ENCODE results near the gene TMEM239. TPM values are rescaled to one million over a fixed set of nuclear protein-coding genes. Genes with fewer than 3 reads are reported as not detected.

TMEM239 gene
- total RNA-seq, 4 donors from 2014 or later: 2.8 TPM; not detected in 3

DNA sequence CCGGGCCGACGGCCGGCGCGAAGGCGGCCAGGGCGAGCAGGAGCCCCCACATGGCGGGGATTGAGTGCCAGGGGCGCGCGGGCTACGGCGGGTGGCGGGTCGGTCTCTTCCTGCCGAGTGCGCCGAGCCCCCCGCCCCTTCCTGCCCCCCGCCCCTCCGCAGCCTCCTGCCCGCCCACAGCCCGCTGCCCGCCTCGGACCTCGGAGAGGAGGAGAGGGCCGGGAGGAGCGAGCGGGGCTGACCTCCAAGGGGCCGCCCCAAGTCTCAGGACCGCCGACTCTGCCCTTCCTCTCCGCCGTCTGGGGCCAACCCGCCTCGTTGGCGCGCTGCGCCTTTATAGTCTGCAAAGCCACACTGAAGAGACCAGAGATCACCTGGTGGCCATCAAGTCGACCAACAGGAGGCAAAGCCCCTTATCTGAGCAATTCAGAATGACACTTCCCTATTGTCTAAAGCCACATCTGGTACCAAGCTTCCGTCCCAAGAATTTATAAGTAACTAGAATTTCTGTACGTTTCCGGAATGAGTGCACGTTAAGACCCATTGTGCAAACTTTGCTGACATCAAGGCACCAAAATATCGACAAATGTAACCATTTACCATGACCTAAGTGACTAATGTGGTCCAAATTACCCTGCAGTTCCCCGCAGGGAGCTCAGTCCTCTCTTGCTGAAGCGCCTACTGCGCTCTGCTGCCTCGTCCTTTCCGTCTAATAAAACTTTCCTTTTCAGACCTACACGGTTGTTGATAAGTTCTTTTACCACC lies 15.5 kb upstream of the TMEM239 start, which contains the start of gene CPXM1:
Gene CPXM1, minus strand, starts transcription at position 107 of the 765 bp plus-strand sequence. Its CDS starts 55 bp downstream, at position 52.
- TF ChIP-seq, protein P1, sequence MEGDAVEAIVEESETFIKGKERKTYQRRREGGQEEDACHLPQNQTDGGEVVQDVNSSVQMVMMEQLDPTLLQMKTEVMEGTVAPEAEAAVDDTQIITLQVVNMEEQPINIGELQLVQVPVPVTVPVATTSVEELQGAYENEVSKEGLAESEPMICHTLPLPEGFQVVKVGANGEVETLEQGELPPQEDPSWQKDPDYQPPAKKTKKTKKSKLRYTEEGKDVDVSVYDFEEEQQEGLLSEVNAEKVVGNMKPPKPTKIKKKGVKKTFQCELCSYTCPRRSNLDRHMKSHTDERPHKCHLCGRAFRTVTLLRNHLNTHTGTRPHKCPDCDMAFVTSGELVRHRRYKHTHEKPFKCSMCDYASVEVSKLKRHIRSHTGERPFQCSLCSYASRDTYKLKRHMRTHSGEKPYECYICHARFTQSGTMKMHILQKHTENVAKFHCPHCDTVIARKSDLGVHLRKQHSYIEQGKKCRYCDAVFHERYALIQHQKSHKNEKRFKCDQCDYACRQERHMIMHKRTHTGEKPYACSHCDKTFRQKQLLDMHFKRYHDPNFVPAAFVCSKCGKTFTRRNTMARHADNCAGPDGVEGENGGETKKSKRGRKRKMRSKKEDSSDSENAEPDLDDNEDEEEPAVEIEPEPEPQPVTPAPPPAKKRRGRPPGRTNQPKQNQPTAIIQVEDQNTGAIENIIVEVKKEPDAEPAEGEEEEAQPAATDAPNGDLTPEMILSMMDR (IDR thresholded peaks at IDR 0.05): no peak
- TF ChIP-seq POLR2A (IDR thresholded peaks at IDR 0.05): no peak
- no peak for TF ChIP-seq POLR2AphosphoS5 (IDR thresholded peaks at IDR 0.05)
- no peak for TF ChIP-seq EP300 (IDR thresholded peaks at IDR 0.05)
- Histone ChIP-seq H3K36me3 (no peaks in the 10 kb centered on the region), H3K4me3 (peak within 1 kb of the TSS; percentile 49), H3K27ac (no peak within 1 kb of the TSS), H3K9me3 (no peaks in the 10 kb centered on the region), H3K4me1 (peaks cover 33% of the 10 kb centered on the region), H3K27me3 (peaks cover 84% of the 10 kb centered on the region)
- WGBS: 8% methylated on average over 22 of the region's 52 CpGs
- DNase-seq (ENCODE audit: low spot score in 2 of 2): no peak

DNA sequence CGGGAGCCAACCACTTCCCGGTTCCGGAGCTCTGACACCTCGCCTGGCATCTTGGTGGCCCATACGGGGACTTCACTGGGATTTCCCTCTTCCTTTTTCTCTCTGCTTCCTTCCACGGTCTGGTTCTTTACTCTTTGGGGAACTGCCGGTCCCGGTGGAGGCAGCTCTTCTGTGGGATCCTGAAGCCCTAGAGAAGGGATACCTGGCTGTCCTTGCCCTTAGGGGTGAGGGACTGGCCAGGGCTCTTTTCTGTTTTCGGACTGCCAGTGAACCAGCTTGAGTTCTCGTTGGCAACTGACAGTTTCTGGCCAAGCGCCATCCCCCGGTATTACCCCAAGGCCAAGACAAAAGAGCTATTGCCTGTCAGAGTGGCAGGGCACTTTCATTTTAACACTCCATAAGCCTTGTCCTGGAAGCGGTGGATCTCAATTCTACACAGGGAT lies 14.9 kb upstream of the TMEM239 start:
- Histone ChIP-seq H3K4me3 (peak overlapping the region; percentile 49), H3K4me1 (peaks cover 33% of the 10 kb centered on the region), H3K9me3 (no peaks in the 10 kb centered on the region), H3K36me3 (no peaks in the 10 kb centered on the region), H3K27me3 (peaks cover 85% of the 10 kb centered on the region), H3K27ac (no peak overlapping the region)
- no peak for TF ChIP-seq POLR2AphosphoS5 (IDR thresholded peaks at IDR 0.05)
- TF ChIP-seq, protein P1 (IDR thresholded peaks at IDR 0.05): no peak
- no peak for TF ChIP-seq POLR2A (IDR thresholded peaks at IDR 0.05)
- no peak for TF ChIP-seq EP300 (IDR thresholded peaks at IDR 0.05)
- WGBS: 12% methylated on average over 13 of the region's 13 CpGs
- no peak for DNase-seq (ENCODE audit: low spot score in 2 of 2)

DNA sequence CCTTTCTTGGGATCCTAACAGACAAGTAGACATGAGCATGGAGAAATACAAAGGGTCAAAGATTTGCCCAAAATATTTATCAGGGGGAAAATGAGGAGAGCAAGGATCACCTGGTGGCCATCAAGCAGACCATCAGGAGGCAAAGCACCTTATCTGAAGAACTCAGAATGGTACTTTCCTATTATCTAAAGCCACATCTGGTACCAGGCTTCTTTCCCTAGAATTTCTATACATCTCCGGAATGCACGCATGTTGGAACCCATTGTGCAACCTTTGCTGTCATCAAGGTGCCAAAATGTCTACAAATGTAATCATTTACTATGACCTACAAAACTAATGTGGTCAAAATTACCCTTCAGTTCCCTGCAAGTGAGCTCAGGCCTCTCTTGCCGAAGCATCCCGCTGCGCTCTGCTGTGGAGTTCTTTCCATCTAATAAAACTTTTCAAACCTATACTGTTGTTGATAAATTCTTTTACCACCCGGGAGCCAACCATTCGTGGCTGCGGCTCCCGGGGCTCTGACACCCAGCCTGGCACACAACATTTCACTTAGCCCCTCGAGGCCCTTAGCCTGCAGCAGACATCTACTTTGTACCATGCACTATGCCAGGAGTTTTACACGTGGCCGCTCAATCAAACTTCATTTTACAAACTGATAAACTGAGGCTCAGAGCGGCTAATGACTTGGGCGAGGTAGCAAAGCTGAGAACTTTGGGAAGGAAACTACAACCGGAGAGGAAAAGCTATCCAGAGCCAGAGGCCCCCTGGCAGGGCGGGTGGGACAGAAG lies 11.9 kb upstream of the TMEM239 start:
- Histone ChIP-seq H3K27me3 (peaks cover 87% of the 10 kb centered on the region), H3K9me3 (no peaks in the 10 kb centered on the region), H3K36me3 (no peaks in the 10 kb centered on the region), H3K4me3 (no peak overlapping the region), H3K4me1 (peaks cover 33% of the 10 kb centered on the region), H3K27ac (no peak overlapping the region)
- no peak for DNase-seq (ENCODE audit: low spot score in 2 of 2)
- WGBS: 64% methylated on average over 16 of the region's 16 CpGs
- TF ChIP-seq POLR2AphosphoS5 (IDR thresholded peaks at IDR 0.05): no peak
- no peak for TF ChIP-seq EP300 (IDR thresholded peaks at IDR 0.05)
- no peak for TF ChIP-seq POLR2A (IDR thresholded peaks at IDR 0.05)
- TF ChIP-seq, protein P1 (IDR thresholded peaks at IDR 0.05): no peak

DNA sequence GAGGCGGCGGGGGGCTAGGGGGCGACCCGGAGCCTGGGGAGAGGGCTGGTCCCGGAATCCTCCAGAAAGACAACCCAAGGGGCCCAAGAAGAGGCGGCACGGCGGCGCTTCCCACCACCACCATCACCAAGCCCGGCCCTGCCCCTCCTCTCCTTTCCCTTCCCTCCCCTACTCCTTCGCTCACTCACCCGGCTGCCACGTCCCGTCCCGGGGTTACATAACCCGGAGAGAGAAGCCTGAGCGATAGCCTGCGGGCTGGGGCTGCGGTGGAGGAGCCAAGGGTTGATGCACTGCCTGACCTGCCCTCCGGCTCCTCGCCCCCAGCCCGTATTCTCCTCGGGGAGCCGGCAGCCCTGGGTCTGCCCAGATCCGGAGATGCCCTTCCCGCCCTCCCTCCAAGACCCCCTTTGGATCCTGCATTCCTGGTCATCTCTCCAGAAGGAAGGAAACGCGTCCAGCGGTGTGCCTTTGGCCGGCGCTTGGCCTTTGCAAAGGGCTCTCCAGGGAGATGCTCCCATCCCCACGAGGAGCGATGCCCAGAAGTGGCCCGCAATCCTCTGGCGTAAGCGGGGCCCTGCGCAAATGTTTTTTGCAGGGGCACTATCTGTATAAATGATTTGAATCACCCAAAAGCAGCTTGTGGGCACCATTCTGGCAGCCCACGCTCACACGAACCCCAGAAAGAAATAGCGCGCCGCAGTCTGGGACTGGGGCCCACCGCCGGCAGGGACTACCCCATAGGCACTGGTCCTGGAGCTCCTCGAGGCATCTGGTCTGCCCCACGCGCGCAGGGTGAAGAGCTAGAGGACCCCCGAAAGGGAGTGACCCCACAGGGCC lies 11.1 kb upstream of the TMEM239 start:
- H3K27ac ChIP-seq: no peak overlapping the region
- peaks cover 25% of the 10 kb centered on the region for H3K4me1 ChIP-seq
- 11% methylated on average over 21 of the region's 49 CpGs for WGBS
- no peaks in the 10 kb centered on the region for H3K9me3 ChIP-seq
- no peaks in the 10 kb centered on the region for H3K36me3 ChIP-seq
- DNase-seq (ENCODE audit: low spot score in 2 of 2): no peak
- TF ChIP-seq POLR2A (IDR thresholded peaks at IDR 0.05) (no peak), POLR2AphosphoS5 (IDR thresholded peaks at IDR 0.05) (no peak), EP300 (IDR thresholded peaks at IDR 0.05) (no peak)
- H3K27me3 ChIP-seq: peaks cover 79% of the 10 kb centered on the region
- H3K4me3 ChIP-seq: no peak overlapping the region

DNA sequence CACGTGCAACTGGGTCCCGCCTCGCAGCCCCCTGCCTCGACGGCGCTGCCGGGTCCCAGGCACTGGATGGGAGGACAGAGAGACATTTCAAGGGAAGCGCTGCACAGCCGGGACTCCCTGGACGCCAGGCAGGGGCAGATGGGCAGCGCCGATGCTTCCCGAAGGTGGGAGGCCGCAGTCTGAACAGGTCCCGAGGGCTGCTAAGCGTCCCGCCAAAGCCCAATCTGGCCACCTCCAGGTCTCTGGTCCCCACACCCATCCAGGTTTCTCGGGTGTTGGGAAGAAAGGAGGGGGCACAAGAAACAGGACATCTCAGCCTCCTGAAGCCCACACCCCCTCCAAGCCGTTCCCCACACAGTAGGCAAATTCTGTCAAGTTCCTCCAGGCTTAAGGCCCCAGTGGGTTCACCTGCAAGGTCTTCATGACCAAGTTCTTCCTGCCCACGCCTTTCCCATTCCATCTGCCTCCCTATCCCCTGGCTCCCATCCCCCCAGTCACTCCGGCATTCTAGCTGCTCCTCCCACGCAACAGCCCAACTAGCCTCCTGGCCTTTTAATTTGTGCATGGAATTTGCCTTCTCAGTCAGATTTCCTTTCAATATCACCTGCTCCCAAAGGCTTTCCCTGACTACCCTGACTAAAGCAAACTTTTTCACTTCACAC lies 10.3 kb upstream of the TMEM239 start:
- no peak for TF ChIP-seq POLR2AphosphoS5 (IDR thresholded peaks at IDR 0.05)
- TF ChIP-seq EP300 (IDR thresholded peaks at IDR 0.05): no peak
- TF ChIP-seq POLR2A (IDR thresholded peaks at IDR 0.05): no peak
- TF ChIP-seq, protein P1 (IDR thresholded peaks at IDR 0.05): no peak
- DNase-seq (ENCODE audit: low spot score in 2 of 2): no peak
- H3K36me3 ChIP-seq: no peaks in the 10 kb centered on the region
- H3K9me3 ChIP-seq: no peaks in the 10 kb centered on the region
- H3K4me3 ChIP-seq: no peak overlapping the region
- peaks cover 79% of the 10 kb centered on the region for H3K27me3 ChIP-seq
- 45% methylated on average over 13 of the region's 22 CpGs for WGBS
- H3K27ac ChIP-seq: no peak overlapping the region
- peaks cover 18% of the 10 kb centered on the region for H3K4me1 ChIP-seq
